GM18499 (cell line): Measurements from ENCODE around the gene NLGN2.

Experiments
- ATAC-seq: cut with Tn5 transposase; IDR thresholded peaks from one replicate; pipeline ENCODE4 v1.9.1; 2021; ENCODE audit warnings: moderate number of reproducible peaks; ENCODE audit not compliant: insufficient read depth, unreplicated experiment

Gene NLGN2

DNA sequence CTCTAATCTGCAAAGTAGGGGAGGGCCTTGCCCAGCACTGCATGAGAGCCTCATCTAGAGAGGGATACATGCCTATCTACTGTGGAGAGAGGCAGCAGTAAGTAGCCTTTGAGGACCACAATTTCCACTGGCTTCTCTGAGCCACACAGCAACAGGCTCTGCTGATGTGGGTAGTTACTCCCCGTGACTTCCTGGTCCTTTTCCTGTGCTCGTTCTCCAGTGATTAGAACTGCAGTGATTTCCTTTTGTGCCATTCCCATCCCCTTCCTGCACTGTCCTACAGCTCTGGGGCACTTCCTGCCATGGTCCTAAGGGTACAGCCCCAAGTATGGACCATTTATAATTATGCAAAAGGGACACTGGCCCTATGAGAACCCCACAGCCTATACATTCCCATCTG, 16.3 kb upstream of the NLGN2 start:
- no peak for ATAC-seq

DNA sequence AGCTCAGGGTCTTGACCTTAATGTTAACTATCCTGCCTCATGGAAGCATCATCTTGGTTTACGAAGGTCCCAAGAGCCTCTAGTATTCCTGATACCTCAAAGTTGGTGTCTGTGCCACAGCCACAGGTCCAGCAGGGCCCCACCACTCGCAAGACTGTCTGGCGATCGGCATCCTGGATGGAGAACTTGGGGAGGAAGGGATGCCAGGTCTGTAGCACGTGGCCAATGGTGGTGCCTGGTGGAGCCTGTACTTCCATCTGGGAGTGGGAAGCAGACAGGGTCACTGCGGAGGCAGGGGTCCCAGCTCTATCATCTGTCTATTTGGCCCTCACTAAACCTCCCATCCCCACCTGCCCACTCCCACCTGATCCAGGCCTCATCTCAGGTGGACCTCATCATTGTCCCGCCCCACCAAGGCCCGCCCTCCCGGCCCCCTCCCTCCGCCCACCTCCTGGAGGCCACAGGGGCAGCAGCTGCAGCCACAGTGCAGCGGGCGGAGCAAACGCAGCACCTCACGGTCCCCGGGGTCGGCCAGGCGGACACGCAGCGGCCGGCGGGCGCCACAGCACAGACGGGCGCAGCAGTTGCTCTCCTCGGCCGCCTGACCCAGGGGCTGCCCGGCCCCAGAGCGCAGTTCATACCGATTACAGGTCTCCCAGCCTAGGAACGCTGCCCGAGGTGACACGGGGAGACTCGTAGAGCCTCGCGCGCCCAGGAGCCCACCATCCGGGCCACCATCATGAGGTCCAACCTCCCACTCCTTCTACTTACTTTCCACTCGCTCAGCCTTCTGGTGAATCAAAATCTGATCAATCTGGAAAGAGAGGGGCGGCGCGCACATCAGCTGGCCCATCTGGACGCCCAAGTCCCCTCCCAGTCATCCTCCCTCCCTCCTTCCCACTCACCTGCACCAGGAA, 14.7 kb upstream of the NLGN2 start:
- no peak for ATAC-seq

DNA sequence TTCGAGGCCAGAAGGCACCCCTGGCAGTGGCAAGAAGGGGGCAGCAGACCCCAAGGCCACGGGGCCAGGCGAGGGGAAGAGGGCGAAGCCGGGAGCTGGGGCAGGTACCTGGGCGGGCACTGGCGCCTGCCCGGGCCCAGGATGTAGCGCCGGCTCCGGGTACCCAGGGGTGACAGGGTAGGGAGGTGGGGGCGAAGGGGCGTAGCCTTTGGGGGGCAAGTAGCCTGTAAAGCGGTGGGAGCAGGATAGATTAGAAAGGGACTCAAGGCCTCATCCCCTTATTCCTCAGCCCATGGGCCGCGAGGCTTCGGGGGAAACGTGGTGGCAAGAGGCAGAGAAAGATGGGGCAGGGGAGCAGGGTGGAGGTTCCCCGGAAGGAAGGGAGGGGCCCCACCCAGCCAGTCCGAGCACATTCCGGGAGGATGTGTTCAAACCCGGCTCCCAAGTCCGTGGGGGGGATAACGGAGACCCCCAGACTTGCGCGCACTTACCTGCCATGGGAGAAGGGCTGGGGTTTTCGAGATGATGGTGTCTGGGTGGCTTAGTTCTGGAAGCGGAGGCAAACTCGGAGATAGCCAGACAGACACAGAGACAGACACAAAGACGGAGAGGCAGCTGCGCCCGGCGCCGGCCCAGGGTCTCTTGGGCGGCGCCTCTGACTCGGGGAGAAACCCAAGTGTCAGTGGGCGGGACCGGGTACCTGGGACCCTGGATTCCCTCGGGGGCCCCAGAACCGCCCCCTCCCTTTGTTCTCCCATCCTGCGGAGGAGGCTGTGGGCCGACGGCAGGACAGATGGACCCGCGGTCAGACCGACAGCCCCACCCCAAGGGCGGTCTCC, 13.8 kb upstream of the NLGN2 start:
- ATAC-seq: peak; percentile 28

DNA sequence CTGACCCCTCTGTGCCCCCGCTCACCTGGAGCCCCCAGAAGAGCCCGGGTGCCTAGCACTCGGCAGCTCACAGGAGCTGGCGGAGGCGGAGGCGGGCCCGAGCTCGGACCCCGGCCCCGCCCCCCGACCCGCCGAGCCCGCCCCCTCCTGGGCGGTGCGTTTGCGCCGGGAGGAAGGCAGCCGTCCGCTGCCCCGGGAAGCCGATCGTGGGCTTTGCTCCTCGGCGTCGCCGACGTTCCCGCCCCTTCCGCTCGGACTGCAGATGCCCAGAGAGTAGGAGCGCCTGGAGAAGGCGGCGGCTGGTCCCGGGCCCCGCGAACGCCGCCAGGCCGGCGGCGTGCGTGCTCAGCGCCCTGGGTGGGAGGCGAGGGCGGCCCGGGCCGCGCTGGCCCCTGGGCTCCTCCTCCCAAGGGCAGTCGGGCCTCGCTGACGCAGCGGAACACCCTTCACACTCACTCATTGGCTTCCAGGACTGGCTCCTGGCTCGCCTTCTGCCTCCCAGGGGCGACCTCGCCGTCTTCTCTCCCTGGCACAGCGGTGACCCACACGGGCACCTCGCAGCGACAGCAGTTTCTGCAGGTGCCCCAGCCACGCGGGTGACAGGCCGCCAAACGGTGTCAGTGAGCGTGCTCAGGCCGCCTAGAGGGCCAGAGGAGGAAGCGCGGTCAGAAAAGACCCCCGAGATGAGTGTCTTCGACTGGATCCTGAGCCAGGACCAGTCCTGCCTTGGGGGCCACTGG, 13.0 kb upstream of the NLGN2 start, which contains the start of gene PLSCR3:
PLSCR3 (minus strand) TSS at position 74 of the 740 bp plus-strand sequence. CDS start 415 bp downstream, outside the sequence.
- peak; percentile 49 for ATAC-seq

DNA sequence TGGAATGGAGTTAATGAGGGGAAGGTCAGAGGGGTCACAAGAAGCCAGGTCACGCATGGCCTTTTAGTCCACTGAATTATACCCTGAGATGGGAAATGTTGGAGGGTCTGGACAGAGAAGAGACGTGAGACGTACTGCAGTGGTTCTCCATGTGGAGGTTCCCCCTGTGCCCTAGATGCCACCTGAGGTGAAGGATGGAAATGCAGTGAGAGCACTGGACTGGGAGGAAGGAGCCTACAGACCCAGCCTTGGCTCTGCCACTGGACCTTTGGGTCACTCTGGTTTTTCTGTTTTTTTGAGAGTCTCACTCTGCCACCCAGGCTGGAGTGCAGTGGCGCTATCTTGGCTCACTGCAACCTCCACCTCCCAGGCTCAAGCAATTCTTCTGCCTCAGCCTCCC, 11.5 kb upstream of the NLGN2 start:
- no peak for ATAC-seq

DNA sequence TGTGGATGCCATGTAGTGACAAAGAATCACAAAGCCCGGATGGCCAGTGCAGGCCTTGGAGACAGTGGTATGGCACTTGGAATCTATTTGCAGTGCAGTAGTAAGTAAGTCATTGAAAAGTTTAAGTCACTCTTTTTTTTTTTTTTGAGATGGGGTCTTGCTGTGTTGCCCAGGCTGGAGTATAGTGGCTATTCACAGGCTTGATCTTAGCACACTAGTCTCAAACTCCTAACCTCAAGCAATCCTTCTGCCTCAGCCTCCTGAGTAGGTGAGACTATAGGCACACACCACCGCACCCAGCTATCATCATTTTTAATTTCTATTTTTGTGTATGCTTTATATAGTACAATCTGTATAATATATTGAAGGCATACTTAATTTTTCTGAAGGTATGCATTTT, 9.0 kb upstream of the NLGN2 start:
- ATAC-seq: no peak

DNA sequence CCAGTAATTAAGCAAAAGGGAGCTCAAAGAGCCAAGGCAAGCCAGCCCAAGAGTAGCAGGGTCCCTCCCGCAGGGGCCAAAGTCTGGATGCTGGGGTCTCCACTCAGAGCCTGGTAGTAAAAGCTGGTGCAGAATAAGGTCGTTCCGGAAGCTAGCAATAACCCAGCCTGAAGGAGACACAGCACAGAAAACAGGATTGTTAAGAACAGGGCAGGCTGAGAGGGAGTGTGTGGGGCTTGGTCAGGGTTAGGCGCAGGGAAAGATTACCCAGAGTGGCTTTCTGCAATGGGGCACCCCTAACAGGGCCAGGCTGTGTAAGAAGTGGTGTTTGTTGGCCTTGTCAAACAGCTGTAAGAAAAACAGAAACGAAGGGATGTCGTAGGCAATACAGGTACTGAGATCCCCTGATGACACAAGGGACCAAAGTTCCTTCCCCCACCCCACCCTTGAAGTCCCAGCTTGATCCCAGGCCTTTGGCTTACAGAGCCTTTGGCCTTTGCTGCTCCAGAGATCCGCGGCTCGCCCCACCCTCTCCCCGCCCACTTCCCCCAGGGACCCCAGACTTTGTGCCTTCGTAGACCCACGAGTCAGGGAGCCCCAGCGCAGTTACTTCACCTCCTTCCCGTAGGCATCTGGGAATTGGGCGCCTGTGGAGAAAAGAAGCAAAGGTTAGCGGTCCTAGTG, 4.5 kb upstream of the NLGN2 start:
- ATAC-seq: no peak

DNA sequence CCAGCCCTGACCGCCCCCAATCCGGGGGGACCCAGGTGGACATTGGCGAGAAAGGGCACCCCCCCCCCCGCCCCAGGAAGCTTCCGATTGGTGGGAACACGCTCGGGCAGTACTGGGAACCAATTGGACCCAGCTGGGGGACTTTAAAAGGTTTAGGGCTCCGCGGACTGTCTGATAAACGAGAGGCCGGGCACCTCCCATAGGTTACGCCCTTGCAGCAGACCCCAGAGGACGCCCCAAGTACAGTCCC, 4.0 kb upstream of the NLGN2 start:
- ATAC-seq: no peak

DNA sequence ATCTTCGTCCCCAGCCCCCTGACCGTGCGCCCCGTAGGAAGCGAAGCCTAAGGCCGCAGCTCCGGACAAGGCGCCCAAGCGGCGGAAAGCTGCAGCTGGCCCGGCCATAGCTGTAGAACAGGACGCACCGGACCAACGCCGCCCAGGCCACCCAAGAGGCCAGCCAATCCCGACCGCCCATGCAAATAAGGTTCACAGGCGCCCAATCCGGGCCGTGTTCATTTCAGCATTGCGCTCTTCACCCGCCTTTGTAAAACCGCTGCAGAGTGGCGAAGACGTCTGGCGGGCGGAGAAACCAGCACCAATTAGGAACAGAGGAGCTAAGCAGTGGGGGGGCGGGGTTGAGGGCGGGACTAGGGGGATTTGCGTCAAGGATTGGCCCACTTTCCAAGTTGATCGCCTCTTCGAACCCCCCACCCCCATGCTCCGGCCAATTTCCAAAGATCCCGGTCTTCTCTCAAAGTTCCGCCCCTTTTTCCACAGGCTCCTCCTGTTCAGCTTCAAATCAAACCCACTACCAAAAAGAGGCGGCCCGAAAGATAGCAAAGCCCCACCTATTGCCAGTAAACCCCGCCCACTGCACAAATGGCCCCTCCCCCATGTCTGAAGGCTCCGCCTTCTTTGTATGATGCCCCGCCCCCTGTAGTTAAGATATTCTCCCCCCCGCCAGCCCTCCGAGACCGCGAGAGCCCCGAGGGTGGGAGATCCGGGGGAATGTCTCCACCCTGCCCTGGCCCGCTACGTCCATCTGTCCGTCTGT, 3.5 kb upstream of the NLGN2 start, which contains the start of gene TMEM256:
TMEM256 (minus strand) TSS at position 121 of the 760 bp plus-strand sequence; CDS start at position 108, 13 bp downstream.
- peak; percentile 64 for ATAC-seq

DNA sequence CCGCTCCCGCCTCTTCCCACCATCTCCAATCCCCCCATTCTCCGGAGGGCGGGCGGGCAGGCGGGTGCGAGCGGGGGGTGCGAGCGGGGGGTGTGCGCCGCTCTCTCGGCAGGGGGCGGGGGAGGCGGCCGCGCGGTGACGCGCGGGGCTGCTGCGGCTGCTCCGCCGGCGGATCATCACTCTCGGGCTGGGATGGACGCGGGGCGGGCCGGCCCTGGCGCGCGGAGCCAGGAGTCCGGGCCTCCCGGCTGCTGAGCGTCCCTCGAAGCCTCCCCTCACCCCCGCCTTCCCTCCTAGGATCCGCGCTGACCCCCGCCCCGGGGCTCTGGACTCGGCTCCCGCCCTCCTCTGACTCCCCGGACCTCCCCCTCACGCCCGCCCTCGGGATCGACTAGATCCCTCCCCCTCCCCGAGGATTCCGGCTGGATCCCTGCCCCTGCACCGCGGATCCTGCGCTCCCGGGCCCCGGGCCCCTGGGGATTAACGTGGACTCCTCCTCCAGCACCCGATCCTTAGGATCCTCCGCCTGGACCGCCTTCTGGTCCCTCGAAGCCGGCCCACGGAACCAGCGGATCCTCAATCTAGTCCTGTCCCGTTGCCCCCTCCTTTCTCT, 2.8 kb upstream of the NLGN2 start:
- no peak for ATAC-seq

DNA sequence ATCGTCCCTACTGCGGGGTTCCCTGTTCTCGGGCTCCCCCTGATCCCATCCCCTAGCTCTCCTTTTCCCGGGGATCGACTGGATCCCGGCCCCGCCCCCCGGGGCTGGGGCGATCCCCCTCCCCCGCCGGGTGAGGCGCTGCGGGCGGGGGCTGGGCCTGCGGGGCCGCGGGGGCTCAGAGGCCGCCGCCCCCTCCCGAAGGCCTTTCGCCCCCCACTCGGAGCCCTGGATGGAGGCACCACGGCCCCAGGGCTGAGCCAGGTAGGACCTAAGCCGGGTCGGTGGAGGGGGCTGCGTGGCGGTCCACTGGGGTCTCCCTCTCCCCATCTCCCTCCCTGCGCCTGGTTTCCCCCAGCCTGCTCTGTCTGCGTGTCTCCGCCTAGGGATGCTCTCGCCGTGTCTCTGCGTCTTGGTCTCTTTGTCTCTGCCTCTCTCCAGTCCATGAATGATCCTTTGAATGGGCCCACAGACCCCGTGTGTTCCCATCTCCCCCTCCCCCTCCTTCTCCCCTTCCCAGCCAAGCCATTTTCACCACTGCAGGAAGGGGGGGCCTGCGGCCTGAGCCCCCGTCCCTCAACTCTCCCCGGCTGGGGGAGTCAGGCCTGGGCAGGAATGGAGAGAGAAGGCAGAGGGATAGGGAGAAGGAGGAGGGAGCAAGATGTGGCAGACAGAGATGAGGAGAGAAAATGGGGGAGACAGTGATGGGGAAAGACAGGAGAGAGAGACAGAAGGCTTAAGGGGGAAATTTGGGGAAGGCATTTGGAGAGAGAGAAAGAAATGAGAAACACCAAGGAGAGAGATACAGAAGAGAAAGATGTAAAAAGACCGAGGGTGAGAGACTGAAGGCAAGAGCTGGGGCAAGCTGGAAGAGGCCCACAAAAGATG, 2.1 kb upstream of the NLGN2 start:
- no peak for ATAC-seq

DNA sequence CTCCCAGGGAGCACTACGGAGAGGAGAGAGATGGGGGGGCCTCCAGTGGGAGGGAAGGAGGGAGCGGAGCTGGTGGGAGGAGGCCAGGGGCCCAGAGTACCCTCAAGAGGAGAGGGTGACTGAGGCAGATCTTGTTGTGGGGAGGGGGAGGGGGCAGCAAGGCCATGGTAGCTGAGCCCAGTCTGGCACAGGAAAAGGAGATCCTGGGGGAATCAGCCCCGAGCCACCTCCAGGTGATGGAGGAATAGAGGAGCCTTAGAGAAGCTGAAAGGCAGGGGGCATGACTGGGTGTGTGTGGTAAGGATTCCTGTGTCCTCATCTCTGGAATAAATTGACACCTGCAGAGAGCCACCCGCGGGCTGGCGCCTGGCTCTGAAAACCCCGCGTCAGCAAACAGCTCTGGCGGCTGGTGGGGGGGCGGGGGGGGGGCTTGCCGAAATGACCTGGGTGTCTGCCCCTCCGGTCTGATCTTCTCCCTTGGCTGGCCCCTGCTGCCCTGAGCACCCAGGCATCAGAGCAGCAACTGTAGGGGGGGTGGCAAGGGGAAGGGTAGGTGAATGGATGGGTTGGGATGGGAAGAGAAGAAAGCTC, 1.3 kb upstream of the NLGN2 start:
- no peak for ATAC-seq

DNA sequence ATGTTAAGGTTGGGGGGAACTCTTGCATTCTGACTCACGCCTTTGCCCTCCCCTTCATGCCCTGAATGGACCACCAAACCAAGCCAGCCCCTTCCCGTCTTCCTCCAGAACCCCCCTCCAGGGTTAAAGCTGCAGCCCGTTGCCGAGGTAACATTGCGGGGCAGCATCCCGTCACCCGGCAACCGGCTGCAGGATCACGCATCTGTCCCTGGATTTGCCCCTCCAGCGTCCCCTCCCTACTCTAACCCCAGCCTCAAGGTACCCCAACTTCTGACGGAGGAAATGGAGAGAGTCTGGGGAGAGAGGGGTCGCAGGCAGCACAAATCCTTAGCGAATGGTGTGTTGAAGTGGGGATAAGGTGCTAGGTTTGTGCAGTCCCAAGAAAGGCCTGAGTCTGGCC, 563 bp upstream of the NLGN2 start:
- no peak for ATAC-seq

DNA sequence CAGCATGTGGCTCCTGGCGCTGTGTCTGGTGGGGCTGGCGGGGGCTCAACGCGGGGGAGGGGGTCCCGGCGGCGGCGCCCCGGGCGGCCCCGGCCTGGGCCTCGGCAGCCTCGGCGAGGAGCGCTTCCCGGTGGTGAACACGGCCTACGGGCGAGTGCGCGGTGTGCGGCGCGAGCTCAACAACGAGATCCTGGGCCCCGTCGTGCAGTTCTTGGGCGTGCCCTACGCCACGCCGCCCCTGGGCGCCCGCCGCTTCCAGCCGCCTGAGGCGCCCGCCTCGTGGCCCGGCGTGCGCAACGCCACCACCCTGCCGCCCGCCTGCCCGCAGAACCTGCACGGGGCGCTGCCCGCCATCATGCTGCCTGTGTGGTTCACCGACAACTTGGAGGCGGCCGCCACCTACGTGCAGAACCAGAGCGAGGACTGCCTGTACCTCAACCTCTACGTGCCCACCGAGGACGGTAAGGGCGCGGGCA, 645 bp downstream of the NLGN2 start:
- ATAC-seq: no peak

DNA sequence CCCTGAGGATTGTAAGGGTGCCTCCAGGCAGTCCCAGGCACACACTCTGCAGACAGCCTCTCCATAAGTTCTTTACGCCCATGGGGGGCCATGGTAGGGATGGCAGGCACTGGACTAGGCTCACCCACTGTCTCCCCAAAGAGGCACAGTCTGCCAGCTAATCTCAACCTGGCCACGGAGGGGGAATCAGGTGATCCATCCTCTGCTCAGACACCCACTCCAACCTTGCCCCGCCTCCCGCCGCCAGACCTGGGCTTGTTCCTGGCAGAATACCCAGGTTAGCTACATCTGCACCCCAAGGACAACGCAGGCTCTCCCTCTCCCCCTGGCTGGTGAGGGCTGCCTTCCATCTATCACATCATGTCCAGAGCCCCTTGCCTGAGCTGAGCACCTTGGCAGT, 1.2 kb downstream of the NLGN2 start:
- ATAC-seq: no peak

DNA sequence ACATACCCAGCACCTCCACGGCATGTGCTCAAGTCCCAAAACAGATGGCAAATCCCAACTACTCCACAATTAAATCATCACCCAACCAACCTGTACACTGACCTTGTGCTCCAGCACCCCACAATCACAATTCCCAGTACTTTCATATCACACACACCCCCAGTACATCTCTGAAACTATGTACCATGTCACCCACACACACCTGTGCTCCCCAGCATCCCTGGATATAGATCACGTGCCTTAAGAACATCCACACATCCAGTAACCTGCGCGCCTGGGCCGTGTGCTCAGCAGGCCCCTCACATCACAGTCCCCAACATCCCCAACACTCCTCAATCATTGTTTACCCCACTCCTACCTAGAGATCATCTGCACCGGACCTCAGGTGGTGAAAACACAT, 2.1 kb downstream of the NLGN2 start:
- no peak for ATAC-seq

DNA sequence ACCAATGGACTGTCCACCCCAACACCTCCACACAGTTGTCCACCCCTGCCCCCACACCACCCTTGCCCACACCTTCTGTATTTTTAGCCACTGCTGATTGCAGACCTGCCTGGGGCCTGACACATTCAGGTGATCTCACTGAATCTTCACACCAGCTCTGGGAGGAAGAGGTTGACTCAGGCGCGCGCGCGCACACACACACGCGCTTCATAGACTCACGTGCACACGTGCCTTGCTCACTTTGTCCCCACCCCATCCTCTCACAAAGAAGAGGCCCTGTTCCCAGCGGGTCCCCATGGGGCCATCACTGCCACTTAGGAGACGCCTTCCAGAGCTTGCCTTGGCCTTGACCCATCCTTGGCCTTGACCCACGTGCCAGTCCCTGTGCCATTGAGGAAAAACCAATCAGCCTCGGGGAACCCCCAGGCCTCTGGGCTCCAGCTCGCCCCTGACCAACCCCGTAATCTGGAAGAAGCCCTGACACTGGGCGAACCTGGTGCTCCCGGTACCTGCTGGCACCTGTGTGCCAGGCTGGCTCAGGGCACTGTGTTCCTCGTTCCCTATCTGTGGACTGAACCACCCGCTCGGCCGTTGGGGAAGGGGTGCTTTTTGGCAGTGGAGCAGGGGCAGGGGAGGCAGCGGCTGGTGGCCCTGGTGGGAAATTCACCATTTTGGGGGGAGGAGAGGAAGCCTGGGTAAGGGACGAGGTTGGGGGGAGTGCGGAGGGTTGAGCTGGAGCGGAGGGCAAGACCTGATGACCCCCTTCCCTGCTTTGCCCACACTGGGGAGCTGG, 3.2 kb downstream of the NLGN2 start:
- ATAC-seq: no peak
